ENCODE data around the gene AQP2.

GRCh38 chr12:49969027-49969426 lies 18.5 kb downstream of the AQP2 start:
- TF ChIP-seq CTCF (IDR thresholded peaks at IDR 0.05): no peak
- no peak for TF ChIP-seq POLR2AphosphoS5 (IDR thresholded peaks at IDR 0.05)
